Measurements from ENCODE around the gene ISG20.

ISG20 gene

DNA sequence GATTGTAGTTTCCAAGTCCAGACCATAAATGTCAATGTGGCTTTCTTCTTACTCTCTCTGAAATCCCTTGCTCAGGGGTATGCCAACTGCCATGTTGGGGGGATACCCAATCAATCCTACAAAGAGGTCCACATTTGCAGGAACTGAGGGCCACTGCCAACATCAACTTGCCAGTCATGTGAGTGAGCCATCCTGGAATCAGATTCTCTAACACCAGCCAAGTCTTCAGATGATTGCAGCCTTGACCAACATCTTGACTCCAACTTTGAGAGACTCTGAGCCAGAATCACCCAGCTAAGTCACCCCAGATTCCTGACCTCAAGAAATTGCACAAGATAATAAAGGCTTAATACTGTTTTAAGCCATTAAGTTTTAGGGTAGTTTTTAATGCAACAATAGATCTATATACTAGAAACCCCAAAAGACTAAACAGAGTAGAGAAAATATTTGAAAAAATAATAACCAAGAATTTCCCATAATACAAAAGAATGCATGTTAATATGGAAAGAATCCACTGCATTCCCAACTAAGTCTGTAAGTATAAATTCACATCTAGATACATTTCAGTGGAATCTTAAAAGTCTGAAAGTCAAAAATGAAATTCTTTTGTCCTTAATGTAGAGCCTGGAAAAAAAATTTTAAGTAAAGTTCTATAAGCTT, 22.4 kb downstream of the ISG20 start:
- DNase-seq, result no peak
- Histone ChIP-seq H3K27me3 (peaks cover 8% of the 10 kb centered on the region), H3K4me1 (no peaks in the 10 kb centered on the region), H3K9me3 (no peaks in the 10 kb centered on the region), H3K4me3 (ENCODE audit: low read depth, low read length) (no peak overlapping the region), H3K36me3 (no peaks in the 10 kb centered on the region)
- TF ChIP-seq, protein P1, sequence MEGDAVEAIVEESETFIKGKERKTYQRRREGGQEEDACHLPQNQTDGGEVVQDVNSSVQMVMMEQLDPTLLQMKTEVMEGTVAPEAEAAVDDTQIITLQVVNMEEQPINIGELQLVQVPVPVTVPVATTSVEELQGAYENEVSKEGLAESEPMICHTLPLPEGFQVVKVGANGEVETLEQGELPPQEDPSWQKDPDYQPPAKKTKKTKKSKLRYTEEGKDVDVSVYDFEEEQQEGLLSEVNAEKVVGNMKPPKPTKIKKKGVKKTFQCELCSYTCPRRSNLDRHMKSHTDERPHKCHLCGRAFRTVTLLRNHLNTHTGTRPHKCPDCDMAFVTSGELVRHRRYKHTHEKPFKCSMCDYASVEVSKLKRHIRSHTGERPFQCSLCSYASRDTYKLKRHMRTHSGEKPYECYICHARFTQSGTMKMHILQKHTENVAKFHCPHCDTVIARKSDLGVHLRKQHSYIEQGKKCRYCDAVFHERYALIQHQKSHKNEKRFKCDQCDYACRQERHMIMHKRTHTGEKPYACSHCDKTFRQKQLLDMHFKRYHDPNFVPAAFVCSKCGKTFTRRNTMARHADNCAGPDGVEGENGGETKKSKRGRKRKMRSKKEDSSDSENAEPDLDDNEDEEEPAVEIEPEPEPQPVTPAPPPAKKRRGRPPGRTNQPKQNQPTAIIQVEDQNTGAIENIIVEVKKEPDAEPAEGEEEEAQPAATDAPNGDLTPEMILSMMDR (IDR thresholded peaks at IDR 0.05; ENCODE audit: low read depth, low read length), result no peak

- Histone ChIP-seq H3K9me3 (no peaks in the 10 kb centered on the region), H3K36me3 (no peaks in the 10 kb centered on the region), H3K4me3 (ENCODE audit: low read depth, low read length) (no peak overlapping the region), H3K27me3 (peaks cover 8% of the 10 kb centered on the region), H3K4me1 (no peaks in the 10 kb centered on the region)
- TF ChIP-seq, protein P1 (IDR thresholded peaks at IDR 0.05; ENCODE audit: low read depth, low read length), result no peak
- no peak for DNase-seq
Observed at GRCh38 chr15:88661761-88662556, 23.1 kb downstream of the ISG20 start.

GRCh38 chr15:88663141-88663621, 24.4 kb downstream of the ISG20 start:
- Histone ChIP-seq H3K27me3 (peaks cover 11% of the 10 kb centered on the region), H3K4me1 (no peaks in the 10 kb centered on the region), H3K36me3 (no peaks in the 10 kb centered on the region), H3K9me3 (no peaks in the 10 kb centered on the region), H3K4me3 (ENCODE audit: low read depth, low read length) (no peak overlapping the region)
- DNase-seq, result no peak
- TF ChIP-seq, protein P1 (IDR thresholded peaks at IDR 0.05; ENCODE audit: low read depth, low read length), result no peak

- Histone ChIP-seq H3K9me3 (no peaks in the 10 kb centered on the region), H3K4me1 (no peaks in the 10 kb centered on the region), H3K36me3 (no peaks in the 10 kb centered on the region), H3K27me3 (peaks cover 10% of the 10 kb centered on the region), H3K4me3 (ENCODE audit: low read depth, low read length) (no peak overlapping the region)
- no peak for DNase-seq
- TF ChIP-seq, protein P1 (IDR thresholded peaks at IDR 0.05; ENCODE audit: low read depth, low read length), result no peak
Observed at GRCh38 chr15:88664151-88664778, 25.4 kb downstream of the ISG20 start.

- TF ChIP-seq, protein P1 (IDR thresholded peaks at IDR 0.05; ENCODE audit: low read depth, low read length), result no peak
- no peak for DNase-seq
- Histone ChIP-seq H3K9me3 (no peaks in the 10 kb centered on the region), H3K4me3 (ENCODE audit: low read depth, low read length) (no peak overlapping the region), H3K36me3 (no peaks in the 10 kb centered on the region), H3K27me3 (peaks cover 4% of the 10 kb centered on the region; the same call in 1 of the 2 replicates), H3K4me1 (no peaks in the 10 kb centered on the region)
Observed at GRCh38 chr15:88674661-88675060, 35.8 kb downstream of the ISG20 start.

Measured in BE2C (cell line).